KMS-11 (cell line): Measurements from ENCODE around the gene PPIB.

Source experiments
- H2AFZ ChIP-seq: fragments of 200-600 bp; sonication (generic); 2 replicates; pipeline ENCODE4 v1.6.1; 2016; ENCODE audit warnings: antibody characterized with exemption, mixed run types, low read depth
- H3K27ac ChIP-seq: fragments of 200-600 bp; sonication (generic); 2 replicates; pipeline ENCODE4 v1.6.1; 2016; ENCODE audit warnings: mild to moderate bottlenecking, mixed run types
- H3K27me3 ChIP-seq: fragments of 200-600 bp; sonication (generic); 2 replicates; pipeline ENCODE4 v1.6.1; 2017; ENCODE audit warnings: mild to moderate bottlenecking, low read depth, mixed run types, moderate library complexity; ENCODE audit not compliant: insufficient read depth
- H3K36me3 ChIP-seq: fragments of 200-600 bp; sonication (generic); 2 replicates; pipeline ENCODE4 v1.6.1; 2017; ENCODE audit warnings: mild to moderate bottlenecking, mixed run types; ENCODE audit not compliant: insufficient read depth
- H3K4me1 ChIP-seq: fragments of 200-600 bp; sonication (generic); 2 replicates; pipeline ENCODE4 v1.6.1; 2016; ENCODE audit warnings: mild to moderate bottlenecking, low read depth, mixed run types; ENCODE audit not compliant: poor library complexity, severe bottlenecking
- H3K4me2 ChIP-seq: fragments of 200-600 bp; sonication (generic); 2 replicates; pipeline ENCODE4 v1.7.0; 2016; ENCODE audit warnings: mild to moderate bottlenecking, mixed run types
- H3K4me3 ChIP-seq: fragments of 200-600 bp; sonication (generic); IDR thresholded peaks from 2 replicates; pipeline ENCODE4 v1.6.1; 2017; ENCODE audit warnings: low read depth, low read length, mixed read lengths; ENCODE audit not compliant: insufficient read depth
- H3K79me2 ChIP-seq: fragments of 200-600 bp; sonication (generic); 2 replicates; pipeline ENCODE4 v1.6.1; 2016; ENCODE audit warnings: low read depth, mixed run types; ENCODE audit not compliant: insufficient read depth
- H3K9ac ChIP-seq: fragments of 200-600 bp; sonication (generic); 2 replicates; pipeline ENCODE4 v1.6.1; 2016; ENCODE audit warnings: mild to moderate bottlenecking, mixed run types
- H4K20me1 ChIP-seq: fragments of 200-600 bp; sonication (generic); 2 replicates; pipeline ENCODE4 v1.6.1; 2016; ENCODE audit warnings: mild to moderate bottlenecking, mixed run types; ENCODE audit not compliant: insufficient read depth
- TF ChIP-seq, protein P1 (sequence below): fragments of 200-600 bp; sonication (generic); conservative IDR thresholded peaks from 2 replicates; pipeline ENCODE4 v1.6.1; 2017; ENCODE audit warnings: low read depth, mild to moderate bottlenecking, antibody characterized with exemption, low read length, moderate library complexity, mixed read lengths

The PPIB gene

DNA sequence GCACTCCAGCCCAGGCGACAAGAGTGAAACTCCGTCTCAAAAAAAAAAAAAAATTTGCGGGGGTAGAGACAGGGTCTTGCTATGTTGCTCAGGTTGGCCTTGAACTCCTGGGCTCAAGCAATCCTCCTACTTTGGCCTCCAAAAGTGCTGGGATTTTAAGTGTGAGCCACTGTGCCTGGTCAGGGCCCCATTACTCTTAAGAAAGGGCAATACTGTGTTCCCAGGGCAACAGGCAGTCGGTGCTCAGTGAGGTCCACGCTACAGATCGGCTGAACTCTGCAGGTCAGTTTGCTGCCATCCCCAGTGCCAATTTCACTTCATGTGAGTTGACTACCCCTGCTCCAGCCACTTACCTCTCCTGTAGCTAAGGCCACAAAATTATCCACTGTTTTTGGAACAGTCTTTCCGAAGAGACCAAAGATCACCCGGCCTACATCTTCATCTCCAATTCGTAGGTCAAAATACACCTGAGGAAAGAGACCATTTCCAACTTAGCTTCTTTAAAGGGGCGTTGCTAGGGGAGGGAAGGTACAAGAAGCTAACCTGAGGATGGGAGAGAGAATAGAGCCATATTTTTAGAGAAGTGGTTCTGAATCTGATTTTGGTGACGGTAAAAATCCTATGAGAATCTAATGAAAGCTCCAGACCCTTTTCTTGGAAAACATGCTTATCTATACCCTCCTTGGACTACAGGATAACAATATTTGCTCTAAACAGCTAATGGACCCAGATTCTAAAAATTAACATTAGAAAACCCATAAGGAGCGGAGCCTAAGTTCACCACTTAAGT, 939 bp downstream of the PPIB start:
- H4K20me1 ChIP-seq = no peaks in the 10 kb centered on the region
- H3K27me3 ChIP-seq = no peaks in the 10 kb centered on the region
- peak overlapping the region; percentile 92 for H3K4me2 ChIP-seq
- H3K36me3 ChIP-seq = no peaks in the 10 kb centered on the region; the same call in 1 of the 2 replicates
- H2AFZ ChIP-seq = no peak overlapping the region
- H3K9ac ChIP-seq = peak overlapping the region; percentile 77
- peaks cover 25% of the 10 kb centered on the region for H3K79me2 ChIP-seq
- H3K27ac ChIP-seq = peak overlapping the region; percentile 43
- H3K4me1 ChIP-seq = peaks cover 27% of the 10 kb centered on the region
- TF ChIP-seq, protein P1, sequence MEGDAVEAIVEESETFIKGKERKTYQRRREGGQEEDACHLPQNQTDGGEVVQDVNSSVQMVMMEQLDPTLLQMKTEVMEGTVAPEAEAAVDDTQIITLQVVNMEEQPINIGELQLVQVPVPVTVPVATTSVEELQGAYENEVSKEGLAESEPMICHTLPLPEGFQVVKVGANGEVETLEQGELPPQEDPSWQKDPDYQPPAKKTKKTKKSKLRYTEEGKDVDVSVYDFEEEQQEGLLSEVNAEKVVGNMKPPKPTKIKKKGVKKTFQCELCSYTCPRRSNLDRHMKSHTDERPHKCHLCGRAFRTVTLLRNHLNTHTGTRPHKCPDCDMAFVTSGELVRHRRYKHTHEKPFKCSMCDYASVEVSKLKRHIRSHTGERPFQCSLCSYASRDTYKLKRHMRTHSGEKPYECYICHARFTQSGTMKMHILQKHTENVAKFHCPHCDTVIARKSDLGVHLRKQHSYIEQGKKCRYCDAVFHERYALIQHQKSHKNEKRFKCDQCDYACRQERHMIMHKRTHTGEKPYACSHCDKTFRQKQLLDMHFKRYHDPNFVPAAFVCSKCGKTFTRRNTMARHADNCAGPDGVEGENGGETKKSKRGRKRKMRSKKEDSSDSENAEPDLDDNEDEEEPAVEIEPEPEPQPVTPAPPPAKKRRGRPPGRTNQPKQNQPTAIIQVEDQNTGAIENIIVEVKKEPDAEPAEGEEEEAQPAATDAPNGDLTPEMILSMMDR = no peak
- no peak overlapping the region for H3K4me3 ChIP-seq

GRCh38 chr15:64158363-64159134, 4.3 kb downstream of the PPIB start:
- H3K27ac ChIP-seq = no peak overlapping the region
- H3K4me3 ChIP-seq = no peak overlapping the region
- H2AFZ ChIP-seq = no peak overlapping the region
- no peak overlapping the region for H3K9ac ChIP-seq
- H3K36me3 ChIP-seq = peaks cover 6% of the 10 kb centered on the region; the same call in 1 of the 2 replicates
- H3K4me1 ChIP-seq = peaks cover 22% of the 10 kb centered on the region
- TF ChIP-seq, protein P1 = no peak
- no peaks in the 10 kb centered on the region for H4K20me1 ChIP-seq
- H3K79me2 ChIP-seq = peaks cover 25% of the 10 kb centered on the region
- H3K27me3 ChIP-seq = no peaks in the 10 kb centered on the region
- H3K4me2 ChIP-seq = no peak overlapping the region

DNA sequence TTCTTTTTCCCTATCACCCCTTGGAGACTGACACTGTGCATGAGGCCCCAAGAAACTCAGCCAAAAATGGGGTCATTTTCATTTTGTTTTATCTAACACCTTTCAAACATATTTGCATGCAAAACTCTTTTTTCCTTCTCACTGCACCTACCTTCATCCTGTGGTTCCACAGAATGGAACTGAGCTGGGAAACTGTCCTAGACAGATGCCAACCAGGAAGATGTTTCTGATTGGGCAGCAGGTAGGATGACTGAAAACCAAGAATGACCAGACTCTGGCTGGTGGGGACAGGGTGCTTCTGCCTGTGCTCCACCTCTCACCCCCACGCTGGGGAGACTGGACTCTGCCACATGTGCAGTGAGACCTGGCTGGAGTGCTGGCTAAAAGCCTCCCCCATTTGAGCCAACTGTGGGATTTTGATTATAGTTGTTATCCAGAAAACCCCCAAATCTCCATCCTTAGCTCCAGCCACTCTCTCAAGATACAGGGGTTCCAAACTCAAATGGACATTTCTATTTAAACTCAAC, 5.2 kb downstream of the PPIB start:
- Histone ChIP-seq H3K4me3 (no peak overlapping the region), H4K20me1 (no peaks in the 10 kb centered on the region), H3K4me2 (no peak overlapping the region), H3K27me3 (peaks cover 4% of the 10 kb centered on the region), H2AFZ (no peak overlapping the region), H3K79me2 (peaks cover 25% of the 10 kb centered on the region), H3K4me1 (peaks cover 27% of the 10 kb centered on the region), H3K36me3 (peaks cover 6% of the 10 kb centered on the region; the same call in 1 of the 2 replicates), H3K9ac (no peak overlapping the region), H3K27ac (no peak overlapping the region)
- TF ChIP-seq, protein P1 = no peak

- Histone ChIP-seq H3K4me1 (peaks cover 32% of the 10 kb centered on the region), H3K4me2 (no peak overlapping the region), H4K20me1 (no peaks in the 10 kb centered on the region), H3K9ac (no peak overlapping the region), H3K27me3 (peaks cover 8% of the 10 kb centered on the region), H3K27ac (no peak overlapping the region), H3K4me3 (no peak overlapping the region), H2AFZ (no peak overlapping the region), H3K79me2 (peaks cover 18% of the 10 kb centered on the region), H3K36me3 (peaks cover 6% of the 10 kb centered on the region; the same call in 1 of the 2 replicates)
- TF ChIP-seq, protein P1 = no peak
These were observed 6.0 kb downstream of the PPIB start for GRCh38 chr15:64156652-64157331.
